Brain microvascular endothelial cell (primary cell): ENCODE data around the gene COL5A1.
A peak's percentile ranks its signal among the peaks of the same experiment; 100 is the strongest.

Source experiments
- DNase-seq: peaks from one replicate; pipeline ENCODE4 v3.0.0-alpha.2; 2020
- H3K27ac ChIP-seq: fragments of 250-450 bp; sonication (Bioruptor Pico); 2 replicates; pipeline ENCODE4 v1.5.1; 2020; ENCODE audit warnings: mild to moderate bottlenecking, moderate library complexity
- H3K27me3 ChIP-seq: fragments of 250-450 bp; sonication (Bioruptor Pico); replicated peaks from 2 replicates; pipeline ENCODE4 v1.5.1; 2020; ENCODE audit warnings: mild to moderate bottlenecking
- H3K36me3 ChIP-seq: fragments of 250-450 bp; sonication (Bioruptor Pico); replicated peaks from 2 replicates; pipeline ENCODE4 v1.5.1; 2020; ENCODE audit warnings: mild to moderate bottlenecking
- H3K4me3 ChIP-seq: 2 replicates; pipeline ENCODE4 v1.5.1; 2011; ENCODE audit warnings: low read depth, mild to moderate bottlenecking, control low read depth, low read length, moderate library complexity
- CTCF ChIP-seq: IDR thresholded peaks from 2 replicates; pipeline ENCODE4 v1.5.1; 2011; ENCODE audit warnings: low read depth, mild to moderate bottlenecking, moderate library complexity, low read length, control low read depth, inconsistent platforms; ENCODE audit errors: missing control alignments
- in situ Hi-C: cut with HindIII; loops from 2 replicates; pipeline ENCODE4 v1.10.0; 2017; ENCODE audit warnings: low sequenced_read_pairs, low pct_ligation_motif_present

Gene COL5A1

GRCh38 chr9:134647359-134648080 is 5.9 kb downstream of the COL5A1 start:
- H3K4me3 ChIP-seq: no peak overlapping the region
- H3K27ac ChIP-seq: no peak overlapping the region
- in situ Hi-C loops: loop anchor here (25.0 kb wide), 1 partner anchor 160 kb away; no protein-coding TSS in a partner anchor
- H3K27me3 ChIP-seq: no peaks in the 10 kb centered on the region
- peaks cover 64% of the 10 kb centered on the region for H3K36me3 ChIP-seq
- no peak for TF ChIP-seq CTCF
- DNase-seq: no peak

- peak; percentile 55 for DNase-seq
- Histone ChIP-seq H3K27ac (peak overlapping the region; percentile 56), H3K4me3 (peak overlapping the region; percentile 7), H3K27me3 (no peaks in the 10 kb centered on the region), H3K36me3 (peaks cover 72% of the 10 kb centered on the region)
- in situ Hi-C loops: loop anchor here (25.0 kb wide), 1 partner anchor 162 kb away; no protein-coding TSS in a partner anchor
- peak; percentile 0 for TF ChIP-seq CTCF
Measured at GRCh38 chr9:134648701-134649530, 7.3 kb downstream of the COL5A1 start.

- no peak for TF ChIP-seq CTCF
- H3K4me3 ChIP-seq: no peak overlapping the region
- no peaks in the 10 kb centered on the region for H3K27me3 ChIP-seq
- H3K27ac ChIP-seq: no peak overlapping the region
- in situ Hi-C loops: no loop called here
- DNase-seq: no peak
- peaks cover 70% of the 10 kb centered on the region for H3K36me3 ChIP-seq
Measured at GRCh38 chr9:134650431-134651190, 9.0 kb downstream of the COL5A1 start.

GRCh38 chr9:134651226-134651905 is 9.8 kb downstream of the COL5A1 start:
- H3K27me3 ChIP-seq: no peaks in the 10 kb centered on the region
- no peak for DNase-seq
- no peak for TF ChIP-seq CTCF
- in situ Hi-C loops: no loop called here
- H3K36me3 ChIP-seq: peaks cover 63% of the 10 kb centered on the region
- H3K27ac ChIP-seq: no peak overlapping the region
- no peak overlapping the region for H3K4me3 ChIP-seq
